Kasumi-1 (cell line): ENCODE results near the gene ASB18.

Experiments used
- DNase-seq, 2 experiments: peaks; one replicate each; lab custom pipeline; 2025; lab: John Stamatoyannopoulos, UW

Gene ASB18

GRCh38 chr2:236163471-236164200 lies 100.6 kb downstream of the ASB18 start:
- no peak for DNase-seq

DNA sequence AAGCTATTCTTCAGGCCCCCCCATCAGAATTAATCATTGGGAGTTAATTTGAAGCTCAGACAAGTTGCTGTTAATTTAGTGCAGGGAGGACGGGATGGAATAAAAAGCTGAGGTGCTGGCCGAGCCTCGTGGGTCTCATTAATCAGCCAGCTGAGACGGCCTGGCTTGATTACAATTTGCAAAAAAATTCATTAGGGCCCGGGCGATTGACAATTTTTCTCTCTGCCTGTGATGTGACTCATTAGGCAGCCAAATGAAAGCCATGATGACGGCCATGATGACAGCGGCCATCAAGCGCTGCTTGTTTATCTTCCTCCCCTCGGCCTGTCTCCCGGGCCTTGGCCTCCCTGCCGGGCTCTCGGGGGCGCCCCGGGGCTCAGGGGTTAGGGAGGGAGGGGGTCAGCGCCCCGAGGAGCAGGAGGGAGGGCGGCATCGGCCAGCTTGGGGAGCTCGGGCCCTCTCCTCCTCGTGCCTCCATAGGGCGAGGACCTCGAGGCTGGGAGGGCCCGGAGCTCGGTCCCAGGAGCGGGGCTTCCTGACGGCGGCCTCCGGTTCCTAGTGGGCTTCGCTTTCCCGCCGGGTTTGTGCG lies 101.2 kb downstream of the ASB18 start:
- DNase-seq, result no peak

GRCh38 chr2:236162031-236162845 lies 102.0 kb downstream of the ASB18 start:
- DNase-seq, result no peak

DNA sequence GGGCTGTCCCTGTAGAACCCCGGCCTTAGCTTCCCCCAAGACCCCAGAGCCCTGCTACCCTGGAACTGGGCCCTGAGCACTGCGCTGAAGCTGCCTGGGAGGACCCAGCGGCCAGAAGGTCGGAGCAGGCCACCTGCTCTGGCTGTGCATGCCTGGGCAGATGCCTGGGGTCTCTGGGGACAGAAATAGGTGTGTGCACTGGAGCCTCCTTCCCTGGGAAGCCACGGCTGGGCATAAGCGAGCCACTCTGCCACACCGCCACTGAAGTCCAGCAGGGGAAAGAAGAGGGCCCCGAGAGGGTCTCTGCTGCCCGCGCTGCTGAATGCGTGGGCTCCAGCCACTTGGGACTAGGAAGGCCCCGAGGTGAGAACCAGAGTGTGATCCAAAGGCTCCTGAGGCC lies 102.7 kb downstream of the ASB18 start:
- no peak for DNase-seq

DNA sequence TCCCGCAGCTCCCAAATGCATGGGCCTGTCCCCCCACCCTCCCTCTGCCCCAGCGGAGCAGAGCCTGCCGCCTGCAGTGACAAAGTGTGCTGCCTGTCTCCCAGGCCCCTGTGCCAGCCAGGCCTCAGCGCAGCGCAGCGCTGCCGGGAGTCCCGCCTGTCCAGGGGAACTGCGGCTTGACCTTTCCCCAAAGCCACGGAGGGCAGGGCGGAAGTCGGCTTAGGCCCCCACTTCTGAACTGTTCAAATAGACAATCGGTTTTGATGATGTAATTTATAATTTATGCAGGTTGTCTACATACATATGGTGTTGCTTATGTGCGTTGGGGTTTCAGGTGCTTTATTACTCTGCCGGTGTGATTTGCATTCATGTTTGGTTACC lies 103.1 kb downstream of the ASB18 start:
- DNase-seq, result no peak

DNA sequence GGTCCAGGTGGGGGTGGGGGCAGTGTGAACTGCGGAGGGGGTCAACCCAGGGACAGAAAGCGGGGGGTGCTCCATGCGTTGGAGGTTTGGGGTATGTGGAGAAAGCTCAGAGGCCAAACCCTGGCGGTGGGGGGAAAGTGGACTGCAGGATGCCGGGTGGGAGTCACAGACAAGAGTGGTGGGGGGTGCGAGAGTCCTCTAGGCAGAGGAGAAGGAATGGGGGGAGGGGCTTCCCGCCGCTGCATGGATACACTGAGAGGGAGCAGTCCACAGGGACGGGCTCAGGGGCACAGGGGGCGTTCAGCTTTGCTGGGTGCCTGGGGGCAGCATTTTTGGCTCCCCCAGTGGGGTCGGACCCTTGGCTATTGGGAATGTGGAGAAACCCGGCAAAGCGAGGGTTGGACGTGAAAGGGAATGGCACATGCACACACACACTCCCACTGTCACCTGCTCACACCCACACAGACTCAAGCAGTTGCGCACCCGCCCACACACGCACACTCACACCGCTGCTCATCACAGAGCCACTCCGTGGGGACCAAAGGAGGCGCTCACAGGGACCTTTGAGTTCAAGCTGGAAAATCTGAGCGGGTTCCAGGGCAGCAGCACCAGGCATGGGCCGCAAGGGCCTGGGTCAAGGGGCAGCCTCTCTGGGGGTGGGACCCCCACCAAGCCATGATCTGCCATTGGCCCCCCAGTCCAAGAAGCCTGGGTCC lies 103.7 kb downstream of the ASB18 start:
- DNase-seq, result no peak

- no peak for DNase-seq
Observed at GRCh38 chr2:236159778-236160170, 104.4 kb downstream of the ASB18 start.

DNA sequence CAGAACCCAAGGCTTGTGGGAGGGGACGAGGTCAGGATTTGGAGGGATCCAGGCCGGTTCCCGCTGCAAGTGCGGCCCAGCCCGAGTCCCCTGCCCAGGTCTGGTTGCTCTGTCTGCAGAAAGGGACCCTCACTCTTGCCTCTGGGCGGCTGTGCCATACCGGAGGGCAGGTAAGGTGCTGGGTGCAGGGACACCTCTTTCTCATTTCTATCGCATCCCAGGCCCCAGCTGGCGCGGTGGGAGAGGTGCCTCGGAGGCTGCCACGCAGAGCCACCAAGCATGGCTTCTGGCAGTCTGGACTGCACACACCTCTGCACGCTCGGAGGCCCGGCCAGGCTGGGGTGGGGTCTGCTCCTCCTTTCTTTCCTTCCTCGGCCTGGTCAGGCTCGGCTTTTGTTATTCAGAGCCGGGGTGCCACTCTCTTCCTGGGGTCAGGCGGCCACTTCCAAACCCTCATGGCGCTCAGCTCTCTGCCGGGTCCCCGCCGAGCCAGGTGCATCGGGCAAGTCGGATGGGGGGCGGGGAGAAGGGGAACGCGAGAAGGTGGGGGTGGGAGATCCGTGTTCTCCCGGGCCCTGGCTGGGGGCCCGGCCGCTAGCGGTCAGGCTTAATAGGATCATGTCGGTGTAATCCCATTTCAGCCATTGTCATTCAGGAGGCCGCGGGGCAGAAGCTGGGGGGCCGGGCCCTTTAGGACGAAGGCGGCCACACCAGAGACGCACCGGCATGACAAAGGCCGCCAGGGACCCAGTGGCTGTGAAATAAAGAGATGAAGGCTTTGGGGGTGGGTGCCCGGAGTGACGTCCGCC lies 105.0 kb downstream of the ASB18 start:
- no peak for DNase-seq

GRCh38 chr2:236157815-236158498 lies 106.2 kb downstream of the ASB18 start:
- no peak for DNase-seq

DNA sequence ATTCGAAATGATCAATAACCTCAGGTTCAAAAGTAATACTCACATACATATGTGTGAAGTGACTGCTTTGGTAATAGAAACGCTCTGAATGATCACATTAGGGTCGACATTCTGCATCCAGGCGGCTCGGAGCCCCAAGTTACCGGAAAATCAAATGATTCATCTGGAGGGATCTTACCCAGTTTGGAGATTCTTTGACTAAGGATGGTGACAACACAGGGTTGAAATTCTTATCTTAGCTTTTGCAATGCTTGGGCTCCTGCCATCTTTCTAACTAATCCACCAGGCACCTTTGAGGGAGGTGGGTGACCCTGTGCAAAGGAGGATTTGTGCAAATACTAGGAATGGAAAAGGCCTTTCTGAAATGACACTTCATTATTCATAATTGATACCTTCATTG lies 106.8 kb downstream of the ASB18 start:
- DNase-seq, result no peak

DNA sequence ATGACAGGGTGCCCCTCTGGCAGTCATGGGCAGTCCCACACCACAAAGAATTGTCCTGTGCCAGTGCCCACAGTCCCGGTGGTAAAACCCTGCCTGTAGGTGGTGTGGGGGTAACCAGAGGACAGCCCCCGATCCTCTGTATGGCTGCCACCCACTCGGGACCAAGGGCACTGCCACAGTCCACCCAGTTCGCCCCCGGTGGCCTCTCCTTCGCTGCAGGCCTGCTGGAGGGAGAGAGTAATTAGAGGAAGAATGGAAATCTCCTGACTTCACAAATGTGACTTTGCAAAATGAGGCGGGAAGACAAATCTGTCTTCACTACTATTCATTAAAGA lies 107.4 kb downstream of the ASB18 start:
- no peak for DNase-seq

- no peak for DNase-seq
Observed at GRCh38 chr2:236156095-236156859, 107.9 kb downstream of the ASB18 start.

DNA sequence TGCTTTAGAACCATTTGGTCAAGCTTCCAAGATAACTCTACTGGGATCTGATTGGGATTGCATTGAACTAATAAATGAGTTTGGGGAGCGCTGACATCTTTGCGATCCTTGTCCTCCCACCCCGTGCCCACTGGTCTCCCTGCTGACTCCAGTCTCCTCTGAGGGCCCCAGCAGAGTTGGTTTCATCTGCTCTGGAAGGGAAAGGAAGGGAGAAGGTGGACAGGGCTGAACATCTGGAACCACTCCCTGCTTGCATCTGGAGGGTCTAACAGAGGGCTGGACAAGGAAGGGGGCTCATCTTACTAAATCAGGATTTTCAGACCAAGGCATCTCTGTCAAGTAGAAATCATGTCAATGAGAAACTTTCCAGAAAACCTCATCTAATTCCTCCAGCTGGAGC lies 108.8 kb downstream of the ASB18 start:
- no peak for DNase-seq

DNA sequence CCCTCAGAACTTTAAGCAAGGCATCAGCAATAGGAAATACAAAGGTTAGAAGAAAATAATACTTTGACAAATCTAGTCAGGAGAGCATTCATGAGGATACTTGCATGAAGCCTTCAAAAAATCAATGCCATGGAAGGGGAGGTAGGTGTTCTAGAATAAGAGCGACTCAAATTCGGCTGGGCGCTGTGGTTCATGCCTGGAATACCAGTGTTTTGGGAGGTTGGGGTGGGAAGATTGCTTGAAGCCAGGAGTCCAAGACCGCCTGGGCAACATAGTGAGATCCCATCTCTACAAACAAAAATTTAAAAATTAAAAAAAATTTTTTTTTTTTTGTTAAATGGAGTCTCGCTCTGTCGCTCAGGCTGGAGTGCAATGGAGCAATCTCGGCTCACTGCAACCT lies 117.8 kb downstream of the ASB18 start:
- no peak for DNase-seq

GRCh38 chr2:236143811-236144210 lies 120.4 kb downstream of the ASB18 start:
- DNase-seq, result no peak
